HG02870 (cell line): ENCODE measurements around the gene NAT10.
A peak's percentile ranks its signal among the peaks of the same experiment; 100 is the strongest.
"Not testable (repeated sequence)": the region's sequence is repeated elsewhere in the genome, so short reads cannot be mapped to it uniquely, and the experiment has no call there.

Experiments used
- ATAC-seq: cut with Tn5 transposase; IDR thresholded peaks from one replicate; pipeline ENCODE4 v1.9.1; 2021; ENCODE audit warnings: mild to moderate bottlenecking, moderate library complexity; ENCODE audit not compliant: unreplicated experiment

NAT10 gene

DNA sequence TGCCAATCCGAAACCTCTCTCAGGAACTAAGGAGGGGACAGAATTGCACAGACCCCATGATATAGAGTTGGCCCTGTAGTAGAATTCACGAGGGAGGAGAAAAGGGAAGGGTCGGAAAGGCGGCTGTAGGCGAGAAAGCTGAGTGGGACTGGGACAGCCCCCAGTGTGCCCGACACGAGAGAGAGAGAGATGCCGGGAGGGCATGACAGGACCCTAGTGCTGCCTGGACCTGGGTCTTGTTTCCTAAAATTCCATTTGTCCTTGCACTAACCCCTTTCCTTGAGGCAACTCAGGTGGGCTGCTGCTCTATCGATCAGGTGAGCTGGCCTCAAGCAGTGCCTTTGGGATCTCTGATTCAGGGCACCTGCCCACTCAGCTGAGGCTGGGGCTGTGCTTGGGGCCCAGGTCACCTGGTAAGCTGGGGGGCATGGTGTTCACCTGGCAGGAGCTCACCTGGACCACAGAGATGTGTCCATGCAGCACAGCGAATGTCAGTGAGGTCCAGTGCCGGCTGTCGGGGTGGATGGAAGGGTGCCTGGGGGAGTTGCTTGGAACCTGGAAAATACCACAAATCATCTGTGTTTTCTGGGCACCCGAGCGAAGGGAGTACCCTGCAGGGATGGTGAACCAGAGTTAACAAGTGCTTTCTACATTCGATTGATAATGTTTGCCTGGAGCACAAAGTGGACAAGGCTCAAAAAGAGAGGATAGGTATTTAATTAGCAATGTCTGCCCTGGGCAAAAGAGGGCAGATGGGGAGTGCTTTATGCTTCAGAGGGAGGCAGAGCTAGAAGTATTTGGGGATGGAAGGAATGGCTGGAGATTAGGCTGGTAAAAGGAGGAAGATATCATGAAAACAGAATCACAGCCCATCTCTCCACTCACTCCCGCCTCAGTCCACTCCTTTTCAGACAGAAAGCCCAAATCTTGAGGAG lies 61.6 kb downstream of the NAT10 start:
- ATAC-seq: no peak

DNA sequence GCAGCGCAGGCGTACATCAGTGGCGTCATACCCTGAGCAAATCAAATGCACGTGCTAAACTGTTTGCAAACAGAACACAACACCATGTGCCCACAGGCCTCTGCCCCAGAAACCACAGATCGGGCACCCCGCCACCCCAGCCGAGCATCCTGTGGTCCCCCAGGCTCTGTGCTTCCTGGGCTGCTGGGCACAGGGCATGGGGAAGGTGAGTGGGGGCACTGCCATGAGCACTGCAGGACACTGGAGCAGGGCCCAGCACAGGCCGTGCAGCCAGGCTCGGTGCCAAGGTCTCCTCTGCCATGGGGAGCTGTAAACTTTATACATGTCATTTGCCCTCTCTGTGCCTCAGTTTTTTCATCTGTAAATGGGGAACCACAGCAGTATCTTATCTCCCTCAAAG lies 62.5 kb downstream of the NAT10 start:
- ATAC-seq: no peak

DNA sequence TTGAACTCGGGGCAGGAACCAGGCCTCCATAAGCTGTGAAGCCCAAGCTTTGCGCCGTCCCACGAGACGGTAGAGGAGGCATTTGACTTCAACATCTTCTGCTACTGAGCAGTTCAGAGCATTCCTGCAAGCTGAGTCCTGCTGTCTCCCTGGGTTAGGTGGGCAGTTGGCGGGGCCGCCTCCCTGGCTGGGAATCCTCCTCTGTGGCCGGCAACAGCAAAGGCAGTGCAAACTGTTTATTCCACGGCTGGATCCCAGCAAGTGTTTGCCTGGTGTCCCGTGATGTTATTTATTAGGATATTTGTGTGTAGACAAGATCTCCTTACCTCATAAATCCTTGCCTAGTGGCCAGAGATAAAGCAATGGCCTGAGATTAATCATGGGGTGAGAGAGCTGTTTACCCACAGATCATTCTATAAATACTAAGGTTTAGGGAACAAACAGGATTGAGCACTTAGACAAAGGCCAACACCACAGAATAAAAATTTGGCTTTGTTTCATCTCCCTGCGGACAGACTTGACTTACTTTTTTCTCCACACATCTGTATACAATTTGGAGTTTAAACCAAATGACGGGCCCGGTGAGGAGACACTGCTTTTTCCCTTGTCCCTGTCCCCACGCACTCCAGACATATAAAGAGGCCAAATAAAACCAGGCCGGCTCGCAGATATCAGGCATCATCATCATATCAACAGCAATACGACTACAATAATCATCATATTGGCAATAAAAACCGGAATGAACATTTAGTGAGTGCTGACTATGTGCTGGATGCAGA lies 63.4 kb downstream of the NAT10 start:
- ATAC-seq: no peak

DNA sequence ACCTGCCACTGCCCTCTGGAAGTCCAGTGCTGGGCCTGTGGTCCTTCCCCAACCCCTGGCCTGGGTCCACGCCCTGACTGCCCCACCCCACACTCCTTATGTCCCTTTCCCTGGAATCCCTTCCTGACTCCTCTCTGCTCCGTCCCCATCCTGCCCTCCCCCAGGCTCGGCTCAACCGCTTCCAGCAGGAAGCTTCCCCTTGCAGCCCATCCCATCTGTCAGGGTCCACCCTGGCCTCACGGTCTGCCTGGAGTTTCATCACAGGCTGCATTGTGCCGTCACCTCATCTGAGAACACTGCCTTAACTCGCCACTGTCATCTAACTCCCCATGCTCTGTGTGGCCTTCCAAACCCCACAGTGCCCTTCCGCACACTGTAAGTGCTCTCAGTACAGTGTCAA lies 64.3 kb downstream of the NAT10 start:
- no peak for ATAC-seq

DNA sequence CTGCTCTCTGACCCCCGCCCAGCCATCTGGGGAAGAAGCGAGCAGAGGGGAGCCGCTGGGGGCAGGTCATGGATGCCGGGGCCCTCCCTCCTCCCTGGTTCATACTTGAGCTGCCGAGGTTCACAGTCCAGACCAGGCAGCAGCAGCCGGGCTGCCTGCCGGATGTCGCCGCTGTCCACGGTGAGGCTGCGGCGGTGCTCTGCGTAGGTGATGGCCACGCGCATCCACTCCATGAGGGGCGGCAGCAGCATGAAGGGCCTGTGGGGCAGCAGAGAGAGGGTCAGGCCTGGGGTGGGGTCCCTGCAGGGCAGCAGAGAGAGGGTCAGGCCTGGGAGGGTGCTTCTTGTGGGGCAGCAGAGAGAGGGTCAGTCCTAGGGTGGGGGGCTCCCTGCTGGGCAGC lies 67.6 kb downstream of the NAT10 start:
- ATAC-seq: no peak

DNA sequence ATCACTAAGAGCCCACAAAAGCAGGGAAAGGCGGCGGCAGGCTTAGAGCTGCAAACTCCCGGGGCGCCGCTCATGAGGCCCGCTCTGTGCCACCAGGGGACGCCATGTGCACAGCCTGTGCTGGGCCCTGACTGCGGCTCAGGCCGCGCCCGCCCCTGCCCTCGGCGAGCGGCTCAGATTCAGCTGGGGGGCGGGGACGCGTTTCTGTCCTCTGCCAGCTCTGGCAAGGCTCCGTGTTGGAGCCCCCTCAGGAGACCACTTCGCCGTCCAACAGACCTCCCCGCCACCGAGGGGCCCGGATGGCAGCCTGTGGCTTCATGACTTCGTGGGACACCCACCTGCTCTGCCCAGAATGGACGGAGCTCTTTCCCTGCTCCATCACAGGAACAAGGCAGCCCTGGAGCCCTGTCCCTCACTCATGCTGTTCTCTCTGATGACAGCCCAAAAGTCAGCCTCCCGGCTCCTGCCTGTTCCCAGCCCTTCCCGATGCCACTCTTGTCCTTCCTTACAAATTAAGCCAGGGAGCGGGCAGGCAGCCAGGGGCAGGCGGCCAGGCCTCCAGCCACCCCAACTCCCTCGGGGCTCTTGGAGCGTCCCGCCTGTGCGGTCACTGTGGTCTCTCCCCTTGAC lies 69.1 kb downstream of the NAT10 start:
- peak; percentile 81 for ATAC-seq

DNA sequence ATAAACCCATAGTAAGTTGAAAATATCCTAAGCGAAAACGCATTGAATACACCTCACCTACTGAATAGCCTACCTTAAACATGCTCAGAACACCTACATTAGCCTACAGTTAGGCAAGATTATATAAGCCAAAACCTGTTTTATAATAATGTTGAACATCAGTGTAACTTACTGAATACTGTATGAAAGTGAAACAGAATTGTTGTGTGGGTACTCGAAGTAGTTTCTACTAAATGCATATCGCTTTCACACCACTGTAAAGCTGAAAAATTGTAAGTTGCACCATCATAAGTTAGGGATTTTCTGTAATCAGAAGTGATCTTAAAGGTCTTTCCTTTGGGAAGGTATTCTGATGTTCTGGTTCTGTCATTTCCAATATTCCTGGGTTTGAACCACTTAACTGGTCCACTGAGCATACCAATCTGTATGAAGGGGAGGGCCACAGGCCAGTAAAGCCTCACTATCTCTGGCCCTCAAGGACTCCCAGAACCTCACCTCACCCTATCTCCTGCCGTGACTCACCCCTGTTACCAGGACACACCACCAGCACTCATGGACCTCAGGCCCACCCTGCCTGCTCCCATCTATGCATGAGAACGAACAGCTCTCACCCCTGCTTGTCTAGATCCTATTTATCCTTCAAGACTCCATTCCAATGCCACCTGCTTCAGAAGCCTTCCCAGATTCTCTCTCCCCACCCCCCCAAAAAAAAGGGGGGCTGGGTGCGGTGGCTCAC lies 70.0 kb downstream of the NAT10 start:
- peak; percentile 40 for ATAC-seq

DNA sequence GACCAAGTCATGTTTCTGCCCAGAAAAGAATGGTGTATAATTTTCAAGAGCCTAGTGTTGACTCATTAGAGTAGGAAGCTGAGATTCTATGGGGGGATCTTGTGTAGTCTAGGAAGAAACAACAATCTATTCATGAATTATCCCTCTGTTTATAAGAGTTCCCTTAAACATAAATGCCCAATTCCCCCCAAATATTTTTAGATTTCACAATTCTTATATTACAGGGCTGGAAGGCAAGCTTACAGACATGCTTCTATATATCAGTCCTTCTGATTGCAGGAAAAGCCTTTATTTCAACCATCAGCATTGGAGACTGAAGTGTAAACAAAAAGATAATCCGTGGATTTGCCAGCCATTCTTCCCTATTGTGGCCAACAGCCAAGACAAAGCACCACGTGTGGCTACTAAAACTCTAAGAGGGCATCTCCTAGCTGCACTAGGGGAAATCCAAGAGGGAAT lies 71.4 kb downstream of the NAT10 start:
- ATAC-seq: no peak

DNA sequence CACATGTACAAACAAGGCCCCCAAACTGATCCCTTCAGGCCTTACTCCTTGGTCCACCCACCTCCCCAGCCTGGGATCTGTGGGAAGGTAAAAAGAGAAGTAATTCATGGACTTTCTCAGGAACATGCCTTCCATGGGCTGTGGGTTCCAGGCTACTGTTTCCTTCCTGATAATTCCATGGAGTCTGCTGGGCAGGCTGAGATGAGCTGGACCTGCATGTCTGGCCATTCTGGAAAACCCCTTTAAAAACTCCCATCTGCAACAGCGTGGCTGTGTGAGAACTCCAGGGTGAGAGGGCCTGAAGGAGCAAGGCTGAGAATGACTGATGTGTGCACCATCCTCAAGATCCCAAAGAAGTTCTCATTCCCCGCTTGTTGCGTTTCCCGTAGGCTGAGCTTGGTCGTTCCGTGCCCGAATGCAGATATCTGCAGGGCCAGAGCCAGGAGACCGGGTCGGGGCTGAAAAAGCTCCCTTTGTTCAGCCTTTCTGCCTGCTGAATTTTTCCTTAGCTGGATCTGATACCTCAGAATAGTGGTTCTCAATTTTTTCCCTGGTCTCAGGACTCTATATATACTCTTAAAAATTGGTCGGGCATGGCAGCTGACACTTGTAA lies 72.9 kb downstream of the NAT10 start:
- no peak for ATAC-seq

DNA sequence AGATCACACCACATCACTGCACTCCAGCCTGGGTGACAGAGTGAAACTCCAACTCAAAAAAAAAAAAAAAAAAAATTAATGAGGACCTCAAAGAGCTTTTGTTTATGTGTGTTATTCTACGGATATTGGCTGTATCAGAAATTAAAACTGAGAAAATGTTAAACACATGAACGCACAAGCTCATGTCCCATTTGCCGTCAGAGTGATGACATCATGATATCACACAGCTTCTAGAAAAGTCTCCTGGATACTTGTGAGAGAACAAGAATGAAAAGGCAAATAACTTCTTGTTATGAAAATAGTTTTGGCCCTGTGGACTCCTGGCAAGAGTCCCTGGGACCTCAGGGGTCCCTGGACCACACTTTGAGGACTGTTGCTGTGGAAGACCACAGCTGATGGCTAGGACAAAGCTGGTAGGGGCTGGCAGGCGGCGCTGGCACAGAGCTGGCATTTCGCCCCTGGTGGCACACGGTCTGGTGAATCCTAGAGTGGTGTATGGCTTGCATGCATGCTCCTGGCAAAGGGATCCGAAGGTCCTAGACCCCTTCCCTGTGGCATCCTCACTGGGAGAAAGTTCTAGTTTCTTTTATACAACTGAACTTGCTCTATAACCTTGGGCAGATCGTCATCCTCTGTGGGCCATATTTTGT lies 73.7 kb downstream of the NAT10 start:
- no peak for ATAC-seq

DNA sequence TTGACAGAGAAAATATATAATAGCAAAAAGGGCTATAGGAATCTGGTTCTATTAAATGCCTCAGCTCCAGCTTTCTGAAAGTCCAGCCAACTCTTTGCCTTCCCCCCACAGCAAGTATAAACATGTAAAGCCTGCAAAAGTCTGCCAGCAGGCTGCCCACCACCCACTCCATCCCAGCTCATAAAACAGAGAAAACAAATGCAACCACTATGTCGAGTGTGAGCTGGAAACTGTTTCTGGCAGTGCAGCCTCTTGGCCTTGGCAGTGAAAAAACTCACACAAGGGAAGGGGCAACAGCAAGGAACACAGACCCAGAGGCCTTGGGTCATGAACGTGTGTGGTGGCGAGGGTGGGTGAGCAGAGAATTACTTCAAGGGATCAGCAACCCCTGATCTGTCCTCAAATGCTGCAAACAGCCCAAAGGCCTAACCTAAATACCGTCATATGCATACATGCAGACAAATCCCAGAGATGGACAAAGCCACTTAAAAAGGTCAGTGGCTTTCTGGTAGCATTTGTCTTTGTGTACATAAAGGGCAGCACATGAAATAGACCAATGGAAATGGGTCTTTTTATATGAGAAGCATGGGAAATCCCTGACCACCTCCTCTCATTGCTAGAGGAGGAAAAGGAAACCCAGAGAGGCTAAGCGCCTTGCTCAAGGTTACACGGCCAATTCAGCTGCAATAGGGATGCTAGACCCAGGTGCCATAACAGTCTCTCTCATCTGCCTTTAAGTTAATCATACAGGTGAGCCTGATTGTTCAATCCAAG lies 74.8 kb downstream of the NAT10 start:
- ATAC-seq: no peak

DNA sequence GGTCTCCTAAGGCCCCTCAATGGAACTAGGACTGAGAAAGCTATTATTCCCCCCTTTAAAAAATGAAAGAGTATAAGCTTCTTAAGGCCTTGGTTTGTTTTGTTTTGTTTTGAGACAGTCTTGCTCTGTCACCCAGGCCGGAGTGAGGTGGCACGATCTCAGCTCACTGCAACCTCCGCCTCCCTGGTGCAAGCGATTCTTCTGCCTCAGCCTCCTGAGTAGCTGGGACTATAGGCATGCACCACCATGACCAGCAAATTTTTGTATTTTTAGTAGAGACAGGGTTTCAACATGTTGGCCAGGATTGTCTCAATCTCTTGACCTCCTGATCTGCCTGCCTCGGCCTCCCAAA lies 75.4 kb downstream of the NAT10 start:
- not testable (repeated sequence) for ATAC-seq

DNA sequence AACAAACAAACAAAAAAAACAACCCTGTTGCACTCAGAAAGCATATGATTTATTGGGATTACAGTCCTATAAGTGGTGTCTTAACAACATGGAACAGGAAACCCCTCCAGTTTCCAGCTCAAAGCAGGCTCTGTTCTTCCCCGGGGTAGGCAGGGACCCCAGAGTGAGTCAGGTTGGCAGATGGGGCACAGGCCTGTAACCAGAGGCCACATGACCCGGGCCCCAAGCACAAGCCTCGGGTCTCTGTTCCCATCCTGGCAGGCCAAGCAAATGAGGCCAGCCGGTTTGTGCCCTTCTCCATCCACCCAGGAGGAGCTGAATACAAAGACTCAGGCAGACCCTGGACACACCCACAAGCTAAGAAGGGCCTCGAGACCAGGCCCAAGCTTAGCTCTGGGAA lies 75.8 kb downstream of the NAT10 start:
- no peak for ATAC-seq

DNA sequence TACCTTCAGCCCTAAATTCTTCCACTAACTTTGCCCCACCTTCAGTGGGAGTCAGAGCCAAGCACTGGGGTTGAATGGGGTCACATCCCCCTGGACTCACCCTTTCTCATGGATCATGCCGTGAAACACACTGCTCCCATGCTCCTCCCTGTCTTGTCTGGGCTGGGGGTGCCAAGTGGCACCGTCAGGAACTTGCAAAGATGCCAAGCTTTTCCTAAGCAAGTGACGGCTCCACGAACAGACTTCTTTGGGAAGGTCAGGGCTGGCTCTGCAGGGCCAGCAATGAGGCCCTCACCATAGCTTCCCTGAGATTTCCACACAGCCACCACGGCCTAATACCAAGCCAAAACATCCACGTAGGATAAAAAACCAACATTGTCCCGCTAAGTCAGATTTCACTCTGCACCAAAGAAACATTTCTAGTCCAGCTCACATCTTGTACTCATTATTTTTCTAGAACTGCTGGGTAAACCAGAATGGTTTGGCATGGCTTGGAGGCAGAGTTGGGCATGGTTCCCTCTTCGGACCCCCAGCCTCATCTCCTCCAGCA lies 76.5 kb downstream of the NAT10 start:
- no peak for ATAC-seq

DNA sequence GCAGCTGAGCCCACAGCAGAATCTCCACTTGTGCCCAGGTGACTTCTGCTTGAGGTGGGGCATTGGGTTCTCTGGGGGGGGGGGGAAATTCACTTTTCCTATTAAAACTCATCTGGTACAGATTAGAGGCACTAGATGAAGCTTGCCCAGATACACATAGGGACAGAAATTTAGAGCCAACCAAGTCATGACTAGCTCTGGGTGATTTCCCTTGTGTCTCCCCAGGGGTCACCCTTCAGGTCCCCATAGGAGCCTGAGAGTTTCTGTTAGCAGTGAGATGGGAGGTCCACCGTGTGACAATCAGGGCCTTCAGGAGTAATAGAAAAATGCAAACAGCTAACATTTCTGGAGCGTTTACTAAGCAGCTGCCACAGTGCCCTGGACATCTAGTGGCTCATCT lies 77.0 kb downstream of the NAT10 start:
- ATAC-seq: no peak

DNA sequence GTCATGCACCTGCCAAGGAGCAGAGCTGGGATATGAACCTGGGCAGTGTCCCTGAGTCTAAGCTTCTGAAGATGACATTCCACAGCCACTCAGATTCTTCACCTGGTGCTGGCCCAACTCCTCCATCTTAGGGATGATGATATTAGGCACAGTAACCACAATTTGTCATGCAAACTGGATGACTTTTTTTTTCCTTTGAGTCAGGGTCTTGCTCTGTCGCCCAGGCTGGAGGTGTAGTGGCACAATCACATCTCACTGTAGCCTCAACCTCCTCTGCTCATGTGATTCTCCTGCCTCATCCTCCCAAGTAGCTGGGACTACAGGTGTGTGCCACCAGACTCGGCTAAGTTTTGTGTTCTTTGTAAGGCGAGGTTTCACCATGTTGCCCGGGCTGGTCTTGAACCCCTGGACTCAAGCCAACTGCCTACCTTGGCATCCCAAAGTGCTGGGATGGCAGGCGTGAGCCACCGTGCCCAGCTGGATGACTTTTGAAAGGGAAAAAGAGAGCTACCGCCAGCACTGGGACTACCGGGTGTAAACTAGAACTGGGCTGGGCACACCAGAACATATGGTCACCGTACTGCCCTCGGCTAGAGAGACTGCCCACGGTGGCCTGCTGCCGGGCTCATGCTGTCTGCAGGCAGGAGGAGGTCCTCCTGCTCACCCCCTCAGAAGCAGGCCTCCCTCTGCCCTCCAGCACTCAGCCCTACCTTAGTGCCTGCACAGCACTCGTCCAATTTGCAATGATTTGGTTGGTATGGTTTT lies 77.7 kb downstream of the NAT10 start:
- no peak for ATAC-seq

DNA sequence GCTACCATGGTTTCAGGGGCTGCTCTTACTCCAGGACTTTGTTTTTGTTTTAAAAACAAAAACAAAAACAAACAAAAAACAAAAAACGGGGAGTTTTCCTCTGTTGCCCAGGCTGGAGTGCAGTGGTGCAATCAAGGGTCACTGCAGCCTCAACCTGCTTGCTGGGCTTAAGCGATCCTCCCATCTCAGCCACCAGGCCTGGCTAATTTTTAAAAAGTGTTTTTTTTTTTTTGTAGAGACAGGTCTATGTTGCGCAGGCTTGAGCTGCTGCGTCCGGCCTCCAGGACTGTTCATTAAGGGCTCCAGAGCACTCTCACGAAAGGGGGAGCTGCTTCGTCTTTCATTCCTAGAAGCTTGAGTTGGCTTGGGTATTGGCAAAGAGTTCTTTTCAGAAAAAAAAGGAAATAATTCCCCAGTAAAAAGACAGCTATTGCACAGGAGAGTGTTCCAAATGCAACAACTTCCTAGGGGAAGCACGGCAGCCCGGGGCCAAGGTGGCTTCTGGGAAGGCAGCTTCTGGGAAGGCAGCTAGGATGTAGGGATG lies 78.5 kb downstream of the NAT10 start:
- ATAC-seq: no peak

DNA sequence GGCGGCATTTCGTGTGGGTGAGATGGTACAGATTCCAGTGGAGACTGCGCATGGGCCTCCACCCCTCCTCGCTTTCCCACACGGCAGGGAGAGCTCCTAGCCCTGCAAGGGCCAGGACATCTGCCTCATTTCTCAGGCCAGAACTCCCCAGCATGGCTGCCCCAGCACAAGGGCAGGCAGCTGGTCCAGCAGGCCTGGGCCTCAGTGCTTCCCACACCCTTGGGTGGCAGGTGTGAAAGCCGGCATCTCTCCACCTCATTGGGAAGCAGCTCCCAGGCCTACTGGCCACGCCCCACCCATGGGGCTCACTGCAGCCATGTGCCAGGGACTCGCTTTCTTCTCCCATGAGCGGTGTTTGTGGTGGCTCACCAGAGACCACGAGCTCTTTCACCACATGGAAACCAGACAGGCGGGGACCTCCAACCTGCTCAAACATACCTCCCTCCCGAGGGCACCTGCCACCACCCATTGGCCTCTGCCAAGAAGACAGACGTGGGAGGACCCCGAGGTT lies 79.1 kb downstream of the NAT10 start:
- ATAC-seq: no peak
